Ovary (tissue), 3 donors: ENCODE results near the gene RTN4IP1.

Source experiments
- POLR2A ChIP-seq: fragments of 450-650 bp; IDR thresholded peaks from one replicate; pipeline ENCODE4 v1.6.1; 2017; ENCODE audit warnings: antibody characterized with exemption, mild to moderate bottlenecking, moderate library complexity
- TF ChIP-seq, protein P1 (sequence below), 3 donors: fragments of 450-650 bp in 2 of 3; fragments of 200-600 bp in 1 of 3; IDR thresholded peaks; one replicate each; pipeline versions ENCODE4 v1.5.1 to v1.8.0; 2016 to 2022; ENCODE audit warnings: antibody characterized with exemption in 3 of 3, mild to moderate bottlenecking in 1 of 3
- donor health status: DM: no; HTN: no; CAD: no.

DNA sequence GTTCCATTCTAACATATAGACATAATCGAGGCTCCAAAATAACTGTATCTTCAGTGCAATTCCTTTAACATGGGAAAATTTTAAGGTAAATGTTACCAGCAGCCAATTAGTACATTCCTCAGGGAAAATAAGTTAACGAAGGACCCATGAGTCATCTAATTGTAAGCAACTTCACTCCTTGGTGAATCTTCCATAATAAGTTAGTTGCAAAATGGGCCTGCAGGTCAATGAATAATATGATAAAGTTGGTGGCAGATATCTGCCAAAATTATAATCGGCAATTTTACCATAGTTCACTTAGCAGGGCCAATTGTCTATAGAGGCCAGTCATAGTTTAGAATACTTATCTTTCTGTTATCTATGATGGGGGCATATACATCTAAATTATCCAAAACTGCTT lies 42.4 kb upstream of the RTN4IP1 start:
- TF ChIP-seq, protein P1, sequence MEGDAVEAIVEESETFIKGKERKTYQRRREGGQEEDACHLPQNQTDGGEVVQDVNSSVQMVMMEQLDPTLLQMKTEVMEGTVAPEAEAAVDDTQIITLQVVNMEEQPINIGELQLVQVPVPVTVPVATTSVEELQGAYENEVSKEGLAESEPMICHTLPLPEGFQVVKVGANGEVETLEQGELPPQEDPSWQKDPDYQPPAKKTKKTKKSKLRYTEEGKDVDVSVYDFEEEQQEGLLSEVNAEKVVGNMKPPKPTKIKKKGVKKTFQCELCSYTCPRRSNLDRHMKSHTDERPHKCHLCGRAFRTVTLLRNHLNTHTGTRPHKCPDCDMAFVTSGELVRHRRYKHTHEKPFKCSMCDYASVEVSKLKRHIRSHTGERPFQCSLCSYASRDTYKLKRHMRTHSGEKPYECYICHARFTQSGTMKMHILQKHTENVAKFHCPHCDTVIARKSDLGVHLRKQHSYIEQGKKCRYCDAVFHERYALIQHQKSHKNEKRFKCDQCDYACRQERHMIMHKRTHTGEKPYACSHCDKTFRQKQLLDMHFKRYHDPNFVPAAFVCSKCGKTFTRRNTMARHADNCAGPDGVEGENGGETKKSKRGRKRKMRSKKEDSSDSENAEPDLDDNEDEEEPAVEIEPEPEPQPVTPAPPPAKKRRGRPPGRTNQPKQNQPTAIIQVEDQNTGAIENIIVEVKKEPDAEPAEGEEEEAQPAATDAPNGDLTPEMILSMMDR (IDR thresholded peaks at IDR 0.05) = no peak
- no peak for TF ChIP-seq POLR2A
